Sigmoid colon (tissue), 7 donors: Measurements from ENCODE around the gene RASSF10. TPM values are rescaled to one million over a fixed set of nuclear protein-coding genes. Genes with fewer than 3 reads are reported as not detected.

Experiments
- DNase-seq: peaks from one replicate; pipeline ENCODE4 v3.0.0-alpha.2; 2019
- H3K27ac ChIP-seq, 4 donors: fragments of 200-600 bp; sonication (generic); one replicate each; pipeline ENCODE4 v1.5.1; 2016 to 2019; ENCODE audit warnings: mild to moderate bottlenecking in 1 of 4
- H3K27me3 ChIP-seq, 3 donors: fragments of 200-600 bp; sonication (generic); one replicate each; pipeline ENCODE4 v1.5.1; 2019; ENCODE audit warnings: mild to moderate bottlenecking in 1 of 3
- H3K36me3 ChIP-seq, 4 donors: fragments of 200-600 bp; sonication (generic); one replicate each; pipeline ENCODE4 v1.5.1; 2016 to 2019
- H3K4me1 ChIP-seq, 4 donors: fragments of 200-600 bp; sonication (generic); one replicate each; pipeline ENCODE4 v1.5.1; 2017 to 2019
- H3K4me3 ChIP-seq, 4 donors: fragments of 200-600 bp; sonication (generic); one replicate each; pipeline ENCODE4 v1.5.1; 2017 to 2019; ENCODE audit warnings: mild to moderate bottlenecking in 2 of 4, moderate library complexity in 1 of 4
- H3K9me3 ChIP-seq, 4 donors: fragments of 200-600 bp in 3 of 4; sonication (generic) in 3 of 4; one replicate each; pipeline versions ENCODE4 v1.5.1 to v1.6.1; 2013 to 2019
- CTCF ChIP-seq, 4 experiments: fragments of 450-650 bp in 3 of 4; fragments of 200-600 bp in 1 of 4; IDR thresholded peaks; one replicate each; pipeline ENCODE4 v1.5.1; 2016 to 2019; ENCODE audit warnings: antibody characterized with exemption in 4 of 4, mild to moderate bottlenecking in 3 of 4, moderate library complexity in 2 of 4
- EP300 ChIP-seq, 4 donors: sonication (generic); formaldehyde crosslinking; IDR thresholded peaks; one replicate each; pipeline ENCODE4 v1.6.1; 2017; ENCODE audit warnings: antibody characterized with exemption in 4 of 4
- POLR2A ChIP-seq, 2 donors: fragments of 450-650 bp; IDR thresholded peaks; one replicate each; pipeline ENCODE4 v1.6.1; 2016; ENCODE audit warnings: antibody characterized with exemption in 2 of 2, mild to moderate bottlenecking in 2 of 2, moderate library complexity in 2 of 2
- POLR2AphosphoS5 ChIP-seq, 4 donors: sonication (generic); formaldehyde crosslinking; IDR thresholded peaks; one replicate each; pipeline ENCODE4 v1.6.1; 2017; ENCODE audit warnings: antibody characterized with exemption in 4 of 4
- WGBS, 2 donors: extraction: QIAGEN DNeasy Blood & Tissue Kit; methylation state at CpG; one replicate each; pipeline ENCODE4 v1.1.7; 2013; 5-methylcytosine and 5-hydroxymethylcytosine counted together
- intact Hi-C: fragments of 100-400 bp; cut with DNase I; formaldehyde crosslinking; loops from one replicate; pipeline ENCODE4 v1.15.1; 2023
- polyA plus RNA-seq, 3 donors: library from polyadenylated mRNA; stranded (reverse); fragments of 200-250 nt; gene quantifications; one replicate each; pipeline ENCODE4 v1.2.3, GENCODE V29; 2013
- total RNA-seq, 4 donors: library from RNA; depleted of rRNA; stranded (reverse); fragments of >200 nt; gene quantifications; one replicate each; pipeline ENCODE4 v1.1.0, GENCODE V29; 2016
- donor health status: healthy with polysubstance abuse.
- donor health status: Bipolar disorder and iron deficiency.
- donor health status: healthy.

The RASSF10 gene
- total and polyA plus RNA-seq, 7 donors, result under 0.01 to 0.60 (median 0.38) TPM; not detected in 3

DNA sequence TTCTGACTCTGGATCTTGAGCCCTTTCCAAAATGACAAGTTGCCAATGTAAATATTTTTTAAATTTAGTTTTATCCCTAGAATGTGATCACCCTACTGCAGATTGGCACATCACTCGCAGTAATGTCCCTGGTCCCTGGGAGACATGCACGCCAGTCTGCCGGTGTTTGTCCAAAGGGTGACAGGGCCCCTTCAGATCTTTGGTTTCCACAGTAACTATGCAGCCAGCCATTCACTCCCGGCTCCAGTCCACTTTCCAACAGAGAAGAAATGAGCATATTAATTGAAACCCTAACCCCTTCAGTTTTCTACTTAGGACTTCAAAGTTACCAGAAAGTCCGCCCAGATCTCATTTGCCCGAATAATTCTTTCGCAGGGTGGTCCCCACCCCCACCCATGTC is 25.8 kb upstream of the RASSF10 start:
- no peak overlapping the region for H3K4me3 ChIP-seq
- WGBS, 2 donors, result 88 to 93% methylated on average over 7 of the region's 7 CpGs
- intact Hi-C loops, result no loop called here
- H3K27ac ChIP-seq, result no peak overlapping the region
- H3K36me3 ChIP-seq, result no peaks in the 10 kb centered on the region
- no peak for DNase-seq
- H3K27me3 ChIP-seq, result no peaks in the 10 kb centered on the region
- H3K9me3 ChIP-seq, result no peaks in the 10 kb centered on the region
- TF ChIP-seq POLR2AphosphoS5 (IDR thresholded peaks at IDR 0.05) (no peak), CTCF (IDR thresholded peaks at IDR 0.05) (no peak), EP300 (IDR thresholded peaks at IDR 0.05) (no peak), POLR2A (IDR thresholded peaks at IDR 0.05) (no peak)
- H3K4me1 ChIP-seq, result no peaks in the 10 kb centered on the region

GRCh38 chr11:12986194-12986898 is 22.8 kb upstream of the RASSF10 start:
- no peak for DNase-seq
- Histone ChIP-seq H3K27me3 (no peaks in the 10 kb centered on the region), H3K9me3 (no peaks in the 10 kb centered on the region), H3K4me3 (no peak overlapping the region), H3K36me3 (no peaks in the 10 kb centered on the region), H3K4me1 (no peaks in the 10 kb centered on the region), H3K27ac (no peak overlapping the region)
- WGBS, 2 donors, result 47 to 87% methylated on average over 8 of the region's 8 CpGs
- intact Hi-C loops, result no loop called here
- TF ChIP-seq POLR2AphosphoS5 (IDR thresholded peaks at IDR 0.05), result no peak
- no peak for TF ChIP-seq CTCF (IDR thresholded peaks at IDR 0.05)
- TF ChIP-seq EP300 (IDR thresholded peaks at IDR 0.05), result no peak
- no peak for TF ChIP-seq POLR2A (IDR thresholded peaks at IDR 0.05)

DNA sequence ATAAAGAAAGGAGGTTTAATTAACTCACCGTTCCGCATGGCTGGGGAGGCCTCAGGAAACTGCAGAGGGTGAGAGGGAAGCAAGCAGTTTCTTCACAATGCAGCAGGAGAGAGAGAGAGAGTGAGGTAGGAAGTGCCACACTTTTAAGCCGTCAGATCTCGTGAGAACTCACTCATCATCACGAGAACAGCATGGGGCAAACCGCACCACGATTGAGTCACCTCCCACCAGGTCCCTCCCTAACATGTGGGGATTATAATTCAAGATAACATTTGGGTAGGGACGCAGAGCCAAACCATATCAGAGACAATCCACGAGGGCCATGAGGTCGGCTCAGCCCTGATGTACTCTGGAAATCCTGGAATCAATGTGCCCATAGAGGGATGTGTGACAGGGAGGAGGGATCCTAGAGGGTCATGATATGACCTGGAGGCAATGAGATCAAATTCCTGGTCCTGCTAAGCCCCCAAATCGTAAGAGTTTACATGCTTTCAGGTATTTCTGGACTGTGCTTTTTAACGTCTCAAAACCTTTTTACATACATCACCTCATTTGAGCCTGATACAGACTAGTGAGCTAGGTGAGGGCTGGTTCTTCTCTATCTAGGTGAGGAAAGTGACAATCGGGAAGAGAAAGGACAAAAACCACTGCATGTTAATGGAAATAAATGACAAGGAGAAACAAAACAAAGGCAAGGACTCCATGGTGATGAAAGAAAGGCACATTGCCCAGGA is 19.5 kb upstream of the RASSF10 start:
- Histone ChIP-seq H3K9me3 (no peaks in the 10 kb centered on the region), H3K27me3 (no peaks in the 10 kb centered on the region), H3K4me3 (no peak overlapping the region), H3K27ac (no peak overlapping the region), H3K4me1 (no peaks in the 10 kb centered on the region), H3K36me3 (no peaks in the 10 kb centered on the region)
- TF ChIP-seq POLR2A (IDR thresholded peaks at IDR 0.05), result no peak
- TF ChIP-seq CTCF (IDR thresholded peaks at IDR 0.05), result no peak
- intact Hi-C loops, result no loop called here
- 82 to 87% methylated on average over 13 of the region's 13 CpGs for WGBS, 2 donors
- no peak for DNase-seq

DNA sequence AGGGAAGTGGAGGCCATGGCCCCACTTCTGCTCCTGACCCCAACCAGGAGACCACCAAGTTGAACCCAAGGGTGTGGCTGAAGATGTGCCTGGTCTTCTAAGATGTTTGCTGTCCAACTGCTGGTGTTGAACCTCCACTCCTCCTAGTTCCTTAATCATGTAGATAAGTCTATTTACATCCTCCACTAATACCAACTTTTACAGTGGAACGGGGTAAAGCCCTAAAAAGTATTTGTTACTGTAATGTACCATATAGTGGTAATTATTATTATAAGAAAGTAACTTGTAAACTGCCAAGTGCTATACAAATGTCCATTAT is 19.0 kb upstream of the RASSF10 start:
- intact Hi-C loops, result no loop called here
- no peaks in the 10 kb centered on the region for H3K27me3 ChIP-seq
- TF ChIP-seq POLR2AphosphoS5 (IDR thresholded peaks at IDR 0.05) (no peak), CTCF (IDR thresholded peaks at IDR 0.05) (no peak), EP300 (IDR thresholded peaks at IDR 0.05) (no peak), POLR2A (IDR thresholded peaks at IDR 0.05) (no peak)
- no peak overlapping the region for H3K27ac ChIP-seq
- no peak for DNase-seq
- H3K4me1 ChIP-seq, result no peaks in the 10 kb centered on the region
- no peaks in the 10 kb centered on the region for H3K9me3 ChIP-seq
- WGBS, 2 donors, result 61 to 71% methylated on average over 1 of the region's 1 CpG
- H3K4me3 ChIP-seq, result no peak overlapping the region
- H3K36me3 ChIP-seq, result no peaks in the 10 kb centered on the region
